Measurements from ENCODE around the gene BCKDHA. TPM values are rescaled to one million over a fixed set of nuclear protein-coding genes. Genes with fewer than 3 reads are reported as not detected.

BCKDHA gene
- total RNA-seq, 2 experiments from 2014 or later = 16.8 to 66.4 TPM

DNA sequence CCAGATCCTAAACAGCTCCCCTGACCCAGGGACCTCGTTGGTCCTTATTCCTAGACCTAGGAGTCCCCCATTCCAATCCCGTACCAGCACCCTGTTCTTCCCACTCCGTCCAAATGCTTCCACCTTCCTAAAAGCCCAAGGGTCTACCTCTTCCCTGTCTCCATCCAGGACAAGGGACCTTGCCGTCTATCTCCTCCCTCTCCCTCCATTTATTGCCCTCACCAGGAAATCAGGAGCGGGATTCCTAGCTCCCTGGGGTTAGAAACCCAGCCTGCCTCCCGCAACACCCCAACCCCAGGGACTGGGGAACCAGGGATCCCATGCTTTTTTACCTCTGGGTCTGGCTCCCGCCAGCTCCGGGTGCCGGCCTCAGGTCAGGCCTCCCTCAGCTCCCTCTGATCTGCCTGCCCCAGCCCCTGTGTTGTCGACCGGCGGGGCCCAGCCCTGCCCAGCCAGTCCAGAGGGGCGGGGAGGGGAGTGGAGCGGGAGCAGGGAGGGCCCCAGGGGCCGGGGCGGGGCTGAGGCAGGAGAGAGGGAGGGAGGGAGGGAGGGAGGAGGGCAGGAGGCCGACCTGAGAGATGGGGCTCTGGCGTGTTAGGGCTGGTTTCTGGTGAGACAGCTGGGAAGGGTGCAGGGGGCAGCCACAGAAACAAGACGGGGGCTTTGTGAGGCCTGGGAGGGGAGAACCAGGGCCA, 29.5 kb downstream of the BCKDHA start, which contains the start of gene B3GNT8:
Gene B3GNT8 (minus strand): TSS at position 423 of the 695 bp plus-strand sequence. CDS start 596 bp downstream, outside the sequence.
- Histone ChIP-seq H3K9me2 (ENCODE audit: insufficient read depth, low read length) (no peaks in the 10 kb centered on the region), H3K4me1 (ENCODE audit: insufficient read depth, low read length, poor library complexity, severe bottlenecking) (no peaks in the 10 kb centered on the region), H2AFZ (ENCODE audit: low read length) (no peak within 1 kb of the TSS), H3K27ac (ENCODE audit: low read depth, low read length, poor library complexity, severe bottlenecking) (no peak within 1 kb of the TSS), H3K4me3 (ENCODE audit: low read depth, low read length, poor library complexity, severe bottlenecking) (no peak within 1 kb of the TSS), H3K9me3 (ENCODE audit: low read length) (no peaks in the 10 kb centered on the region), H3K79me2 (ENCODE audit: insufficient read depth, low read depth, low read length) (no peaks in the 10 kb centered on the region), H3K36me3 (ENCODE audit: insufficient read depth, low read length) (peaks cover 25% of the 10 kb centered on the region), H3K4me2 (ENCODE audit: low read length) (no peak within 1 kb of the TSS), H4K20me1 (ENCODE audit: insufficient read depth, low read length) (no peaks in the 10 kb centered on the region)
- CTCF ChIA-PET (ENCODE audit: unreplicated experiment) = no interaction called here
- POLR2A ChIA-PET = no interaction called here
- TF ChIP-seq, protein P1, sequence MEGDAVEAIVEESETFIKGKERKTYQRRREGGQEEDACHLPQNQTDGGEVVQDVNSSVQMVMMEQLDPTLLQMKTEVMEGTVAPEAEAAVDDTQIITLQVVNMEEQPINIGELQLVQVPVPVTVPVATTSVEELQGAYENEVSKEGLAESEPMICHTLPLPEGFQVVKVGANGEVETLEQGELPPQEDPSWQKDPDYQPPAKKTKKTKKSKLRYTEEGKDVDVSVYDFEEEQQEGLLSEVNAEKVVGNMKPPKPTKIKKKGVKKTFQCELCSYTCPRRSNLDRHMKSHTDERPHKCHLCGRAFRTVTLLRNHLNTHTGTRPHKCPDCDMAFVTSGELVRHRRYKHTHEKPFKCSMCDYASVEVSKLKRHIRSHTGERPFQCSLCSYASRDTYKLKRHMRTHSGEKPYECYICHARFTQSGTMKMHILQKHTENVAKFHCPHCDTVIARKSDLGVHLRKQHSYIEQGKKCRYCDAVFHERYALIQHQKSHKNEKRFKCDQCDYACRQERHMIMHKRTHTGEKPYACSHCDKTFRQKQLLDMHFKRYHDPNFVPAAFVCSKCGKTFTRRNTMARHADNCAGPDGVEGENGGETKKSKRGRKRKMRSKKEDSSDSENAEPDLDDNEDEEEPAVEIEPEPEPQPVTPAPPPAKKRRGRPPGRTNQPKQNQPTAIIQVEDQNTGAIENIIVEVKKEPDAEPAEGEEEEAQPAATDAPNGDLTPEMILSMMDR (conservative IDR thresholded peaks at IDR 0.05; ENCODE audit: low read length) = no peak
- no peak for TF ChIP-seq EZH2phosphoT487 (IDR thresholded peaks at IDR 0.05; ENCODE audit: borderline replicate concordance, low read depth, low read length)
- no peak for DNase-seq (ENCODE audit: low spot score)
- intact Hi-C loops (cut with micrococcal nuclease; ENCODE audit: unreplicated experiment) = no loop called here
- BruUV-seq (replicated peaks) = no TSS peak

DNA sequence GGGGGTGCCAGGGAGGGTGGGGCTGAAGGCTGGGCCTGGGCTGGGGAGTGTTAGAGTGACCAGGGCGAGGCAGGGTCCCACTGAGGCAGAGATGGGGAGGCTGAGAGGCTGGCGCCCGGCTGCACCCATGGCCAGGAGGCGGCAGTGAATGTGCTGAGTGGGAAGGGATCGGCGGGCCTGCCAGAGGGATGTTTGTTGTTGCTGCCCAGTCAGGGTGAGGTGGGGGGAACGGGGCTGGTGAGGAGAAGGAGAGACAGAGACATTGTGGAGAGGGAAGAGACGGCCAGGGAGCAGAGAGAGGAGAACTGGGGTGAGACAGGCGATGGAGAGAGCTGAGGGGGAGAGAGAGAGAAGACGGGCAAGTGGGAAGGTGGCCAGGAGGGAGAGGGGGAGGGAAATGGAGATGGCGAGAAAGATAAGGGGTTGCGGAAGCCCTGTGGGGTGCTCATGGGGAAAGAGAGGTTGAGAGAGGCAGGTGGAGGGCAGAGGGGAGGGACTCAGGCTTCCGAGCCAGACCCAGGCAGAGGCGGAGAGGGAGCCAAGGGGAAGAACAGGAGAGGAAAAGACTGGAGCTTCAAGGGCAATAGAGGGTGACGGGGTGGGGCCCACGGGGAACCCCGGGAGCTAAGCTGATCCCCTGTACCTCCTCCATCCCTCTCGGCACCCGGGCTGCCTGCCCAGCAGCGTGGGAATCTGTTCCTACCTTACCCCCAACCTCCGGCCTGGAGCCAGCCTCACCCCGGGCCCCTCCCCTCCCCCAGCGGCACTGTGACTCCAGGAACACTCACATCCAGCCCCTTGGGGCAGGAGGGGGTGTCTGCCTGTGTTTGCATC, 30.2 kb downstream of the BCKDHA start:
- H3K79me2 ChIP-seq (ENCODE audit: insufficient read depth, low read depth, low read length) = no peaks in the 10 kb centered on the region
- intact Hi-C loops (cut with micrococcal nuclease; ENCODE audit: unreplicated experiment) = no loop called here
- H3K9me2 ChIP-seq (ENCODE audit: insufficient read depth, low read length) = no peaks in the 10 kb centered on the region
- DNase-seq (ENCODE audit: low spot score) = no peak
- no TSS peak for BruUV-seq (replicated peaks)
- CTCF ChIA-PET (ENCODE audit: unreplicated experiment) = no interaction called here
- H2AFZ ChIP-seq (ENCODE audit: low read length) = no peak overlapping the region
- no peak overlapping the region for H3K4me2 ChIP-seq (ENCODE audit: low read length)
- H3K9me3 ChIP-seq (ENCODE audit: low read length) = no peaks in the 10 kb centered on the region
- no peak overlapping the region for H3K27ac ChIP-seq (ENCODE audit: low read depth, low read length, poor library complexity, severe bottlenecking)
- no peaks in the 10 kb centered on the region for H3K4me1 ChIP-seq (ENCODE audit: insufficient read depth, low read length, poor library complexity, severe bottlenecking)
- H4K20me1 ChIP-seq (ENCODE audit: insufficient read depth, low read length) = no peaks in the 10 kb centered on the region
- H3K4me3 ChIP-seq (ENCODE audit: low read depth, low read length, poor library complexity, severe bottlenecking) = no peak overlapping the region
- POLR2A ChIA-PET = interaction anchor here (1.4 kb wide), 1 partner anchor 40 kb away, joined by 3 read pairs; no protein-coding TSS in a partner anchor
- peaks cover 32% of the 10 kb centered on the region for H3K36me3 ChIP-seq (ENCODE audit: insufficient read depth, low read length)
- TF ChIP-seq EZH2phosphoT487 (IDR thresholded peaks at IDR 0.05; ENCODE audit: borderline replicate concordance, low read depth, low read length) = no peak
- TF ChIP-seq, protein P1 (conservative IDR thresholded peaks at IDR 0.05; ENCODE audit: low read length) = no peak

Data from OCI-LY7 (cell line).